ENCODE measurements around the gene ANKS4B.

Gene ANKS4B

DNA sequence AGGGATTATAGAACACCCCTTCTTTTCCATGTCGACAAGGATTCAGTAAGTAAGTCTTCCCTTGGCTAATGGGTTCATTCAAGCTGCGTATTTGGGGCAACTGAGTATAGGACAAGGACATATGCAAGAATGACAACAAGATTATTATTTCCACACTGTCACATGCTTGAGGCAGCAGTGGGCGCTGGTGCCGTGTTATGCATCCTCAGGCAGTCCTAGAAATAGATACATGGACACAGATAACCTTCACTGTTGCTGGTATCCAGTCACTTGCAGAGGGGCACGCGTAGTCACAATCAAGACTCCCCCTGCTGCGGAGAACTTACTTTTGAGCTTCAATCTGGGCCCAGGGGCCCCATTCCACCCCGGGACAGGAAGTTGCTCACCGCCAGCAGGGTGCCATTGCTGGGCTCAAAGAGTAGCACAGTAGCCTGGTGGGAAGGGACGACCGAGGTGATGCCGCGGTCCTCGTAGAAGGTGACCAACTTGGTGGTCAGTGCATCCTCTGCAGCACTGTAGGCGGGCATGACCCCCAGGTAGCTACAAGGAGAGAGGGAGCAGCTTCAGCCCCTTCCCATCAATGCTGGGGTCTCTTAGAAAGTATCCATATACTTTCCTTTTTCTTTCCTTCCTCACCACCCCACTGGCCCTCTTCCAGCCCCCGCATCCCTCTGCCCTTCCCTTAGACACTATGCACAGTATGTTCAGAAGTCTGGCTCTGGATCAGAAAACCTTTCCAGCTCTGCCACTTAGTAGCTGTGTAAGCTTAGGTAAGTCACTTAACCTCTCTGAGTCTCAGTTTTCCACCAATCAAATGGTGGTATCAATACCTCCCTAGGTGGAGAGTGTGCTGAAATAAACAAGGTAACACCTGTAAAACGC is 43.8 kb downstream of the ANKS4B start:
- ATAC-seq = no peak; the same call in 2 of the 3 replicates
- TF ChIP-seq ZFP3 (CRISPR knock-in tag; IDR thresholded peaks at IDR 0.05) (no peak), ZC3H10 (CRISPR knock-in tag; IDR thresholded peaks at IDR 0.05) (no peak), ISL1 (CRISPR knock-in tag; IDR thresholded peaks at IDR 0.05) (no peak), RARB (CRISPR knock-in tag; IDR thresholded peaks at IDR 0.05) (no peak), ZNF70 (CRISPR knock-in tag; IDR thresholded peaks at IDR 0.05) (no peak), ZNF565 (CRISPR knock-in tag; conservative IDR thresholded peaks at IDR 0.05; ENCODE audit: low read depth) (no peak), ARNTL (CRISPR knock-in tag; IDR thresholded peaks at IDR 0.05; ENCODE audit: borderline replicate concordance, low read depth) (no peak), BACH2 (CRISPR knock-in tag; IDR thresholded peaks at IDR 0.05; ENCODE audit: borderline replicate concordance) (no peak), ZFP30 (CRISPR knock-in tag; IDR thresholded peaks at IDR 0.05) (no peak)
- TF ChIP-seq, protein P1, sequence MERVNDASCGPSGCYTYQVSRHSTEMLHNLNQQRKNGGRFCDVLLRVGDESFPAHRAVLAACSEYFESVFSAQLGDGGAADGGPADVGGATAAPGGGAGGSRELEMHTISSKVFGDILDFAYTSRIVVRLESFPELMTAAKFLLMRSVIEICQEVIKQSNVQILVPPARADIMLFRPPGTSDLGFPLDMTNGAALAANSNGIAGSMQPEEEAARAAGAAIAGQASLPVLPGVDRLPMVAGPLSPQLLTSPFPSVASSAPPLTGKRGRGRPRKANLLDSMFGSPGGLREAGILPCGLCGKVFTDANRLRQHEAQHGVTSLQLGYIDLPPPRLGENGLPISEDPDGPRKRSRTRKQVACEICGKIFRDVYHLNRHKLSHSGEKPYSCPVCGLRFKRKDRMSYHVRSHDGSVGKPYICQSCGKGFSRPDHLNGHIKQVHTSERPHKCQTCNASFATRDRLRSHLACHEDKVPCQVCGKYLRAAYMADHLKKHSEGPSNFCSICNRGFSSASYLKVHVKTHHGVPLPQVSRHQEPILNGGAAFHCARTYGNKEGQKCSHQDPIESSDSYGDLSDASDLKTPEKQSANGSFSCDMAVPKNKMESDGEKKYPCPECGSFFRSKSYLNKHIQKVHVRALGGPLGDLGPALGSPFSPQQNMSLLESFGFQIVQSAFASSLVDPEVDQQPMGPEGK (CRISPR knock-in tag; IDR thresholded peaks at IDR 0.05; ENCODE audit: borderline replicate concordance) = no peak
- TF ChIP-seq, protein P2, sequence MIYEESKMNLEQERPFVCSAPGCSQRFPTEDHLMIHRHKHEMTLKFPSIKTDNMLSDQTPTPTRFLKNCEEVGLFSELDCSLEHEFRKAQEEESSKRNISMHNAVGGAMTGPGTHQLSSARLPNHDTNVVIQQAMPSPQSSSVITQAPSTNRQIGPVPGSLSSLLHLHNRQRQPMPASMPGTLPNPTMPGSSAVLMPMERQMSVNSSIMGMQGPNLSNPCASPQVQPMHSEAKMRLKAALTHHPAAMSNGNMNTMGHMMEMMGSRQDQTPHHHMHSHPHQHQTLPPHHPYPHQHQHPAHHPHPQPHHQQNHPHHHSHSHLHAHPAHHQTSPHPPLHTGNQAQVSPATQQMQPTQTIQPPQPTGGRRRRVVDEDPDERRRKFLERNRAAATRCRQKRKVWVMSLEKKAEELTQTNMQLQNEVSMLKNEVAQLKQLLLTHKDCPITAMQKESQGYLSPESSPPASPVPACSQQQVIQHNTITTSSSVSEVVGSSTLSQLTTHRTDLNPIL (CRISPR knock-in tag; IDR thresholded peaks at IDR 0.05; ENCODE audit: low read depth) = no peak
- TF ChIP-seq, protein P3, sequence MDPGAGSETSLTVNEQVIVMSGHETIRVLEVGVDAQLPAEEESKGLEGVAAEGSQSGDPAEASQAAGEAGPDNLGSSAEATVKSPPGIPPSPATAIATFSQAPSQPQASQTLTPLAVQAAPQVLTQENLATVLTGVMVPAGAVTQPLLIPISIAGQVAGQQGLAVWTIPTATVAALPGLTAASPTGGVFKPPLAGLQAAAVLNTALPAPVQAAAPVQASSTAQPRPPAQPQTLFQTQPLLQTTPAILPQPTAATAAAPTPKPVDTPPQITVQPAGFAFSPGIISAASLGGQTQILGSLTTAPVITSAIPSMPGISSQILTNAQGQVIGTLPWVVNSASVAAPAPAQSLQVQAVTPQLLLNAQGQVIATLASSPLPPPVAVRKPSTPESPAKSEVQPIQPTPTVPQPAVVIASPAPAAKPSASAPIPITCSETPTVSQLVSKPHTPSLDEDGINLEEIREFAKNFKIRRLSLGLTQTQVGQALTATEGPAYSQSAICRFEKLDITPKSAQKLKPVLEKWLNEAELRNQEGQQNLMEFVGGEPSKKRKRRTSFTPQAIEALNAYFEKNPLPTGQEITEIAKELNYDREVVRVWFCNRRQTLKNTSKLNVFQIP (CRISPR knock-in tag; IDR thresholded peaks at IDR 0.05; ENCODE audit: borderline replicate concordance, low read depth) = no peak

- ATAC-seq = peak; percentile 99
- TF ChIP-seq TSHZ2 (CRISPR knock-in tag; IDR thresholded peaks at IDR 0.05) = no peak
- no peak for TF ChIP-seq ARNTL (CRISPR knock-in tag; IDR thresholded peaks at IDR 0.05; ENCODE audit: borderline replicate concordance, low read depth)
- peak; percentile 72; the same call in 1 of the 2 replicates for TF ChIP-seq ZNF70 (CRISPR knock-in tag; IDR thresholded peaks at IDR 0.05)
Measured at GRCh38 chr16:21277927-21278706, 44.6 kb downstream of the ANKS4B start, which contains the start of gene CRYM. CRYM (minus strand) TSS chr16:21278290; CDS start chr16:21278251, 39 bp downstream.

DNA sequence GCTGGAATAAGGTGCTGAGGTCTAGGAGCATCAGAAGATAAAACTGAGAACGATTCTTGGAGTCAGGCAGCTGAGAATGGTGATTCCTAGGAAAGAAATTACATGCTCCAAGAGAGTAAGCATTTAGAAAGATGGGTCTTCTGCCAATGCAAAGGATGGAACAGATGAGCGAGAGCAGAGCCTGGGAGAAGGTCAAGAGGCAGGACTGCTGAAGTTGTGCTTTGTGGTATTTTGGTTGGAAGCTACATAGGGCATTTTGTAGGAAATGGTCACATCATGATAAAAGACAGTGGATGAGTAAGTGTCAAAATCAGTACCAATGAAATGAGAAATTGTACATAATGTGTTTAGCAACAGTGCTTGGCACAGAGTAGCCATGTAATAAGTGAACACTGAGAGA is 46.0 kb downstream of the ANKS4B start:
- no peak for TF ChIP-seq TOX (CRISPR knock-in tag; IDR thresholded peaks at IDR 0.05; ENCODE audit: borderline replicate concordance)
- no peak for ATAC-seq

- no peak for ATAC-seq
- TF ChIP-seq SNAI2 (CRISPR knock-in tag; IDR thresholded peaks at IDR 0.05) (no peak), PPARA (CRISPR knock-in tag; IDR thresholded peaks at IDR 0.05; ENCODE audit: borderline replicate concordance) (no peak), OSR1 (CRISPR knock-in tag; IDR thresholded peaks at IDR 0.05) (no peak), ZNF70 (CRISPR knock-in tag; IDR thresholded peaks at IDR 0.05) (no peak), ZNF565 (CRISPR knock-in tag; conservative IDR thresholded peaks at IDR 0.05; ENCODE audit: low read depth) (no peak), ESRRG (CRISPR knock-in tag; IDR thresholded peaks at IDR 0.05) (no peak), ZFP3 (CRISPR knock-in tag; IDR thresholded peaks at IDR 0.05) (no peak), ISL1 (CRISPR knock-in tag; IDR thresholded peaks at IDR 0.05) (no peak), RARB (CRISPR knock-in tag; IDR thresholded peaks at IDR 0.05) (no peak), ZNF8 (CRISPR knock-in tag; IDR thresholded peaks at IDR 0.05) (no peak)
- TF ChIP-seq, protein P1 (CRISPR knock-in tag; IDR thresholded peaks at IDR 0.05; ENCODE audit: borderline replicate concordance) = no peak
- TF ChIP-seq, protein P4, sequence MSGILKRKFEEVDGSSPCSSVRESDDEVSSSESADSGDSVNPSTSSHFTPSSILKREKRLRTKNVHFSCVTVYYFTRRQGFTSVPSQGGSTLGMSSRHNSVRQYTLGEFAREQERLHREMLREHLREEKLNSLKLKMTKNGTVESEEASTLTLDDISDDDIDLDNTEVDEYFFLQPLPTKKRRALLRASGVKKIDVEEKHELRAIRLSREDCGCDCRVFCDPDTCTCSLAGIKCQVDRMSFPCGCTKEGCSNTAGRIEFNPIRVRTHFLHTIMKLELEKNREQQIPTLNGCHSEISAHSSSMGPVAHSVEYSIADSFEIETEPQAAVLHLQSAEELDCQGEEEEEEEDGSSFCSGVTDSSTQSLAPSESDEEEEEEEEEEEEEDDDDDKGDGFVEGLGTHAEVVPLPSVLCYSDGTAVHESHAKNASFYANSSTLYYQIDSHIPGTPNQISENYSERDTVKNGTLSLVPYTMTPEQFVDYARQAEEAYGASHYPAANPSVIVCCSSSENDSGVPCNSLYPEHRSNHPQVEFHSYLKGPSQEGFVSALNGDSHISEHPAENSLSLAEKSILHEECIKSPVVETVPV (CRISPR knock-in tag; IDR thresholded peaks at IDR 0.05) = no peak
Measured at GRCh38 chr16:21281698-21282389, 48.3 kb downstream of the ANKS4B start.

All from SK-N-SH treated with all-trans-retinoic acid at 6 μM for 48 hours (cell line).